ENCODE results near the gene NKD1.

Gene NKD1

GRCh38 chr16:50678531-50678930, 130.3 kb downstream of the NKD1 start:
- no peak for DNase-seq

- no peak for DNase-seq
These were observed 131.1 kb downstream of the NKD1 start for GRCh38 chr16:50679266-50679665.

- DNase-seq, result no peak
These were observed 131.7 kb downstream of the NKD1 start for GRCh38 chr16:50679676-50680555.

- no peak for DNase-seq
These were observed 132.3 kb downstream of the NKD1 start for GRCh38 chr16:50680556-50680893.

GRCh38 chr16:50681021-50681885, 133.1 kb downstream of the NKD1 start, which contains the start of gene SNX20:
Gene SNX20 (minus strand): TSS chr16:50681312. CDS start chr16:50677526, 3,786 bp downstream.
- peak; percentile 52 to 57 for DNase-seq

GRCh38 chr16:50683689-50684374, 135.6 kb downstream of the NKD1 start:
- DNase-seq, result no peak

- peak in 1 of 2 experiments; percentile 44 for DNase-seq
These were observed 136.7 kb downstream of the NKD1 start for GRCh38 chr16:50684823-50685461.

- no peak for DNase-seq
These were observed 137.4 kb downstream of the NKD1 start for GRCh38 chr16:50685462-50686063.

- DNase-seq, result no peak
These were observed 139.9 kb downstream of the NKD1 start for GRCh38 chr16:50688083-50688482.

- no peak for DNase-seq
These were observed 140.7 kb downstream of the NKD1 start for GRCh38 chr16:50688867-50689266.

GRCh38 chr16:50690177-50690576, 142.0 kb downstream of the NKD1 start:
- no peak for DNase-seq

- DNase-seq, result no peak
These were observed 144.4 kb downstream of the NKD1 start for GRCh38 chr16:50692644-50692998.

GRCh38 chr16:50692999-50693781, 145.0 kb downstream of the NKD1 start, which contains the start of gene NOD2:
Gene NOD2 (plus strand): TSS chr16:50693606. CDS start chr16:50699496, 5,890 bp downstream.
- DNase-seq, result no peak

- no peak for DNase-seq
These were observed 146.0 kb downstream of the NKD1 start for GRCh38 chr16:50694206-50694605.

- DNase-seq, result no peak
These were observed 147.1 kb downstream of the NKD1 start for GRCh38 chr16:50695017-50696000.

GRCh38 chr16:50696126-50696525, 147.9 kb downstream of the NKD1 start:
- no peak for DNase-seq

- peak in 1 of 2 experiments; percentile 35 for DNase-seq
These were observed 148.6 kb downstream of the NKD1 start for GRCh38 chr16:50696575-50697420.

GRCh38 chr16:50697421-50697715, 149.2 kb downstream of the NKD1 start:
- DNase-seq, result no peak

Measured in activated CD4-positive, alpha-beta T cell treated with anti-CD3 and anti-CD28 coated beads, Interleukin-2, amount 50 U/mL, for 4 hours (primary cell).